Sigmoid colon (tissue), 4 donors: ENCODE results near the gene GPR150.

Experiments
- CTCF ChIP-seq, 4 experiments: fragments of 450-650 bp in 3 of 4; fragments of 200-600 bp in 1 of 4; IDR thresholded peaks; one replicate each; pipeline ENCODE4 v1.5.1; 2016 to 2019; ENCODE audit warnings: antibody characterized with exemption in 4 of 4, mild to moderate bottlenecking in 3 of 4, moderate library complexity in 2 of 4
- EP300 ChIP-seq, 4 donors: sonication (generic); formaldehyde crosslinking; IDR thresholded peaks; one replicate each; pipeline ENCODE4 v1.6.1; 2017; ENCODE audit warnings: antibody characterized with exemption in 4 of 4
- POLR2A ChIP-seq, 2 donors: fragments of 450-650 bp; IDR thresholded peaks; one replicate each; pipeline ENCODE4 v1.6.1; 2016; ENCODE audit warnings: antibody characterized with exemption in 2 of 2, mild to moderate bottlenecking in 2 of 2, moderate library complexity in 2 of 2
- POLR2AphosphoS5 ChIP-seq, 4 donors: sonication (generic); formaldehyde crosslinking; IDR thresholded peaks; one replicate each; pipeline ENCODE4 v1.6.1; 2017; ENCODE audit warnings: antibody characterized with exemption in 4 of 4

GRCh38 chr5:95590880-95591279, 29.0 kb upstream of the GPR150 start:
- TF ChIP-seq CTCF (IDR thresholded peaks at IDR 0.05), result no peak
- no peak for TF ChIP-seq POLR2AphosphoS5 (IDR thresholded peaks at IDR 0.05)
- no peak for TF ChIP-seq EP300 (IDR thresholded peaks at IDR 0.05)
- TF ChIP-seq POLR2A (IDR thresholded peaks at IDR 0.05), result no peak
